ENCODE data around the gene RABGAP1L. TPM values are rescaled to one million over a fixed set of nuclear protein-coding genes. Genes with fewer than 3 reads are reported as not detected.

The RABGAP1L gene
- total RNA-seq, 3 donors from 2014 or later: 46.1 to 74.7 (median 59.2) TPM

- no peaks in the 10 kb centered on the region for H3K36me3 ChIP-seq (ENCODE audit: low read depth)
- H3K9me3 ChIP-seq: no peaks in the 10 kb centered on the region
- no peaks in the 10 kb centered on the region for H3K4me1 ChIP-seq (ENCODE audit: low read depth)
- ATAC-seq (peak; percentile 84), DNase-seq (peak in 1 of 3 donors; percentile 83)
- intact Hi-C loops (cut with DNase I, micrococcal nuclease): no loop called here
- no peak overlapping the region for H3K4me3 ChIP-seq
- no peak for TF ChIP-seq CTCF (IDR thresholded peaks at IDR 0.05)
Measured at GRCh38 chr1:174358786-174359453, 199.6 kb downstream of the RABGAP1L start.

- Histone ChIP-seq H3K4me1 (ENCODE audit: low read depth) (no peaks in the 10 kb centered on the region), H3K4me3 (no peak overlapping the region), H3K36me3 (ENCODE audit: low read depth) (no peaks in the 10 kb centered on the region), H3K9me3 (no peaks in the 10 kb centered on the region)
- no peak for TF ChIP-seq CTCF (IDR thresholded peaks at IDR 0.05)
- intact Hi-C loops (cut with DNase I, micrococcal nuclease): no loop called here
- DNase-seq (no peak), ATAC-seq (no peak)
Measured at GRCh38 chr1:174359454-174359805, 200.1 kb downstream of the RABGAP1L start.

- no peak for TF ChIP-seq CTCF (IDR thresholded peaks at IDR 0.05)
- intact Hi-C loops (cut with DNase I, micrococcal nuclease): no loop called here
- no peaks in the 10 kb centered on the region for H3K4me1 ChIP-seq (ENCODE audit: low read depth)
- DNase-seq (no peak), ATAC-seq (no peak)
- H3K4me3 ChIP-seq: no peak overlapping the region
- no peaks in the 10 kb centered on the region for H3K9me3 ChIP-seq
- H3K36me3 ChIP-seq (ENCODE audit: low read depth): no peaks in the 10 kb centered on the region
Measured at GRCh38 chr1:174364996-174365736, 205.8 kb downstream of the RABGAP1L start.

- no peaks in the 10 kb centered on the region for H3K4me1 ChIP-seq (ENCODE audit: low read depth)
- no peak for TF ChIP-seq CTCF (IDR thresholded peaks at IDR 0.05)
Measured at GRCh38 chr1:174366946-174367345, 207.6 kb downstream of the RABGAP1L start.

GRCh38 chr1:174367892-174368291 is 208.6 kb downstream of the RABGAP1L start:
- ATAC-seq (no peak), DNase-seq (no peak)
- H3K36me3 ChIP-seq (ENCODE audit: low read depth): no peaks in the 10 kb centered on the region
- intact Hi-C loops (cut with DNase I, micrococcal nuclease): no loop called here
- no peaks in the 10 kb centered on the region for H3K4me1 ChIP-seq (ENCODE audit: low read depth)
- H3K4me3 ChIP-seq: no peak overlapping the region
- H3K9me3 ChIP-seq: no peaks in the 10 kb centered on the region
- no peak for TF ChIP-seq CTCF (IDR thresholded peaks at IDR 0.05)

More at GRCh38 chr1:174366946-174367345, 207.6 kb downstream of the RABGAP1L start:
- Histone ChIP-seq H3K9me3 (no peaks in the 10 kb centered on the region), H3K36me3 (ENCODE audit: low read depth) (no peaks in the 10 kb centered on the region), H3K4me3 (no peak overlapping the region)
- DNase-seq: no peak
- intact Hi-C loops (cut with DNase I, micrococcal nuclease): no loop called here
- no peak for ATAC-seq

Data from mucosa of descending colon (tissue), 3 donors.